Measurements from ENCODE around the gene MED8. TPM values are rescaled to one million over a fixed set of nuclear protein-coding genes. Genes with fewer than 3 reads are reported as not detected.

The MED8 gene
- total and polyA plus RNA-seq, 4 donors = 28.9 to 34.9 (median 32.4) TPM

- intact Hi-C loops (cut with DNase I) = no loop called here
- Histone ChIP-seq H3K36me3 (ENCODE audit: control insufficient read depth in 1 of 2, insufficient read depth in 2 of 2, low read length in 1 of 2) (peaks cover 13 to 14% of the 10 kb centered on the region in 2 donors), H3K27ac (ENCODE audit: low read depth in 1 of 2, low read length in 2 of 2) (no peak overlapping the region), H3K4me3 (ENCODE audit: low read length in 2 of 2) (no peak overlapping the region), H3K4me1 (ENCODE audit: control insufficient read depth in 1 of 2, insufficient read depth in 2 of 2, low read length in 2 of 2) (no peaks in the 10 kb centered on the region), H3K27me3 (ENCODE audit: control insufficient read depth in 1 of 2, insufficient read depth in 2 of 2, low read length in 1 of 2) (no peaks in the 10 kb centered on the region), H3K9me3 (ENCODE audit: control insufficient read depth, low read length) (no peaks in the 10 kb centered on the region)
- DNase-seq (peak; percentile 36 to 38), ATAC-seq (ENCODE audit: low FRiP score) (no peak)
- WGBS, 2 donors = 85 to 86% methylated on average over 7 of the region's 7 CpGs
Measured at GRCh38 chr1:43434256-43434655, 44.7 kb upstream of the MED8 start.

GRCh38 chr1:43432907-43433306 is 43.3 kb upstream of the MED8 start:
- DNase-seq (peak; percentile 18 to 61), ATAC-seq (ENCODE audit: low FRiP score) (no peak)
- no peaks in the 10 kb centered on the region for H3K27me3 ChIP-seq (ENCODE audit: control insufficient read depth in 1 of 2, insufficient read depth in 2 of 2, low read length in 1 of 2)
- peaks cover 13 to 18% of the 10 kb centered on the region in 2 donors for H3K36me3 ChIP-seq (ENCODE audit: control insufficient read depth in 1 of 2, insufficient read depth in 2 of 2, low read length in 1 of 2)
- no peaks in the 10 kb centered on the region for H3K4me1 ChIP-seq (ENCODE audit: control insufficient read depth in 1 of 2, insufficient read depth in 2 of 2, low read length in 2 of 2)
- no peaks in the 10 kb centered on the region for H3K9me3 ChIP-seq (ENCODE audit: control insufficient read depth, low read length)
- WGBS, 2 donors = 89 to 96% methylated on average over 5 of the region's 5 CpGs
- intact Hi-C loops (cut with DNase I) = no loop called here
- H3K4me3 ChIP-seq (ENCODE audit: low read length in 2 of 2) = no peak overlapping the region
- H3K27ac ChIP-seq (ENCODE audit: low read depth in 1 of 2, low read length in 2 of 2) = no peak overlapping the region

GRCh38 chr1:43432171-43432860 is 42.7 kb upstream of the MED8 start:
- Histone ChIP-seq H3K27me3 (ENCODE audit: control insufficient read depth in 1 of 2, insufficient read depth in 2 of 2, low read length in 1 of 2) (no peaks in the 10 kb centered on the region), H3K27ac (ENCODE audit: low read depth in 1 of 2, low read length in 2 of 2) (no peak overlapping the region), H3K4me1 (ENCODE audit: control insufficient read depth in 1 of 2, insufficient read depth in 2 of 2, low read length in 2 of 2) (no peaks in the 10 kb centered on the region), H3K36me3 (ENCODE audit: control insufficient read depth in 1 of 2, insufficient read depth in 2 of 2, low read length in 1 of 2) (peaks cover 13 to 18% of the 10 kb centered on the region in 2 donors), H3K4me3 (ENCODE audit: low read length in 2 of 2) (no peak overlapping the region), H3K9me3 (ENCODE audit: control insufficient read depth, low read length) (no peaks in the 10 kb centered on the region)
- 88 to 89% methylated on average over 9 of the region's 9 CpGs for WGBS, 2 donors
- DNase-seq (peak in 1 of 2 donors; percentile 65), ATAC-seq (ENCODE audit: low FRiP score) (no peak)
- intact Hi-C loops (cut with DNase I) = no loop called here

DNA sequence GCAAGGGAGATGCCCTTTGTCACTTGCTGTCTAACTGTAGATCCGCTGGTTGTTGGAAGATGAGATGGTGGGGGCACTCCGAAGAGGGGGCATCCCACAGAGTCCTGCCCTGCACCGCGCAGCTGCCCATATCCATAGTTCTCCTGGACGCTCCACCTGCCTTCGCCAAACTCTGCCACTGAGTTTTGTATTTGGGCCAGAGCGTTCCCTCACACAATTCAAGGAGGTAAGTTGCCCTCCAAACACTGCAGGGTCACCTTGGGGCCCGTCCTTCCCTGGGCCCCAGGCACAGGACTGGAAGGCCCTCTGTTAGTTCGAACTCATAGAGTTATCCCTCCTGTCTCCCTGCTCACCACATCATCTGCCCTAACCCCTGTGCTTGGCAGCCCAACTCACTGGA is 42.1 kb upstream of the MED8 start:
- H3K4me3 ChIP-seq (ENCODE audit: low read length in 2 of 2) = no peak overlapping the region
- no peaks in the 10 kb centered on the region for H3K9me3 ChIP-seq (ENCODE audit: control insufficient read depth, low read length)
- no peaks in the 10 kb centered on the region for H3K4me1 ChIP-seq (ENCODE audit: control insufficient read depth in 1 of 2, insufficient read depth in 2 of 2, low read length in 2 of 2)
- H3K27me3 ChIP-seq (ENCODE audit: control insufficient read depth in 1 of 2, insufficient read depth in 2 of 2, low read length in 1 of 2) = no peaks in the 10 kb centered on the region
- peaks cover 13 to 18% of the 10 kb centered on the region in 2 donors for H3K36me3 ChIP-seq (ENCODE audit: control insufficient read depth in 1 of 2, insufficient read depth in 2 of 2, low read length in 1 of 2)
- WGBS, 2 donors = 95 to 96% methylated on average over 9 of the region's 9 CpGs
- intact Hi-C loops (cut with DNase I) = no loop called here
- ATAC-seq (ENCODE audit: low FRiP score) = no peak
- H3K27ac ChIP-seq (ENCODE audit: low read depth in 1 of 2, low read length in 2 of 2) = no peak overlapping the region
- DNase-seq = peak in 1 of 2 donors; percentile 60

- no peak for ATAC-seq (ENCODE audit: low FRiP score)
- intact Hi-C loops (cut with DNase I) = no loop called here
- Histone ChIP-seq H3K36me3 (ENCODE audit: control insufficient read depth in 1 of 2, insufficient read depth in 2 of 2, low read length in 1 of 2) (peaks cover 13 to 18% of the 10 kb centered on the region in 2 donors), H3K4me1 (ENCODE audit: control insufficient read depth in 1 of 2, insufficient read depth in 2 of 2, low read length in 2 of 2) (no peaks in the 10 kb centered on the region), H3K9me3 (ENCODE audit: control insufficient read depth, low read length) (no peaks in the 10 kb centered on the region), H3K27ac (ENCODE audit: low read depth in 1 of 2, low read length in 2 of 2) (no peak overlapping the region), H3K27me3 (ENCODE audit: control insufficient read depth in 1 of 2, insufficient read depth in 2 of 2, low read length in 1 of 2) (no peaks in the 10 kb centered on the region), H3K4me3 (ENCODE audit: low read length in 2 of 2) (no peak overlapping the region)
- DNase-seq = peak in 1 of 2 donors; percentile 35
- 95 to 96% methylated on average over 5 of the region's 5 CpGs for WGBS, 2 donors
Measured at GRCh38 chr1:43430831-43431230, 41.2 kb upstream of the MED8 start.

- Histone ChIP-seq H3K9me3 (ENCODE audit: control insufficient read depth, low read length) (no peaks in the 10 kb centered on the region), H3K27ac (ENCODE audit: low read depth in 1 of 2, low read length in 2 of 2) (no peak overlapping the region), H3K36me3 (ENCODE audit: control insufficient read depth in 1 of 2, insufficient read depth in 2 of 2, low read length in 1 of 2) (peaks cover 10 to 21% of the 10 kb centered on the region in 2 donors), H3K4me1 (ENCODE audit: control insufficient read depth in 1 of 2, insufficient read depth in 2 of 2, low read length in 2 of 2) (no peaks in the 10 kb centered on the region), H3K4me3 (ENCODE audit: low read length in 2 of 2) (no peak overlapping the region), H3K27me3 (ENCODE audit: control insufficient read depth in 1 of 2, insufficient read depth in 2 of 2, low read length in 1 of 2) (no peaks in the 10 kb centered on the region)
- intact Hi-C loops (cut with DNase I) = no loop called here
- ATAC-seq (ENCODE audit: low FRiP score) = no peak
- DNase-seq = peak in 1 of 2 donors; percentile 47
- 86% methylated on average over 9 of the region's 9 CpGs for WGBS, 2 donors
Measured at GRCh38 chr1:43427941-43428340, 38.3 kb upstream of the MED8 start.

DNA sequence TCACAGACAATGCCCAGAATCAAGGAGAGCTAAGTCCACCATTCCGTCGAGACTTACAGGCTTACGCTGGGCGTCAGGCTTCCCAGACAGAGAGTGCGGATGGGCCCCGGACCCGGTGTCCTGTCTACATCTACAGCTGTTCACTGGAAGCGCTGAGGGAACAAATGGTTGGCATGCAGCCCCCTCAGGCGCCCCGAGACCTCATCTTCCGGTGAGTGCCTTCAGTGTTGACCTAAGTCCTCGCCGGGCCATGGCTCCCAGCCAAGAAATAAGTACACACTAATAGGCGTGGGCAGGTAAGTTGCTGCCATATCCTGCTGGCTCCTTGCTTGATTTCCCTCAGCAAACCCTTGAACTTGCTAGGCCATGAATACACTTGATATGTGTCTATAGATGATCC is 37.9 kb upstream of the MED8 start:
- H3K9me3 ChIP-seq (ENCODE audit: control insufficient read depth, low read length) = no peaks in the 10 kb centered on the region

DNA sequence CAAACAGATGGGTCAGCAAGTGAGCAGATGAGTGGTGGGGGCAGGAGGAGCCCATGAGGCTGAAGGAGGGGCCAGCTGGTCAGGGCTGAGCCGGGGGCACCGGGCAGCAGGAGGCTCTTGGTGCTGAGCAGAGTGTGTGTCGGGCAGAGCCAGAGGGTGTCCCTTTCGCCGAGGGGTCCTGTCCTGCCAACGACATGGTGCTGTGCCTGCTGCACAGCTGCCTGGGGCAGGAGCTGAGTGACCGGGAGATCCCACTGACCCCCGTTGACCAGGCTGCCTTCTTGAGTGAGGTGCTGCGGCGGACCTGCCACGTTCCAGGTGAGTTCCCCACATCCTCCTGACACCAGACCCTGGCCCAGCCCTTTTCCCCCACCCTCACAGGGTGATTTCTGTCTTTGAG is 36.6 kb upstream of the MED8 start:
- Histone ChIP-seq H3K4me3 (ENCODE audit: low read length in 2 of 2) (no peak overlapping the region), H3K27me3 (ENCODE audit: control insufficient read depth in 1 of 2, insufficient read depth in 2 of 2, low read length in 1 of 2) (no peaks in the 10 kb centered on the region), H3K4me1 (ENCODE audit: control insufficient read depth in 1 of 2, insufficient read depth in 2 of 2, low read length in 2 of 2) (no peaks in the 10 kb centered on the region), H3K27ac (ENCODE audit: low read depth in 1 of 2, low read length in 2 of 2) (no peak overlapping the region), H3K9me3 (ENCODE audit: control insufficient read depth, low read length) (no peaks in the 10 kb centered on the region), H3K36me3 (ENCODE audit: control insufficient read depth in 1 of 2, insufficient read depth in 2 of 2, low read length in 1 of 2) (peaks cover 4 to 30% of the 10 kb centered on the region in 2 donors)
- intact Hi-C loops (cut with DNase I) = no loop called here
- 87 to 89% methylated on average over 11 of the region's 11 CpGs for WGBS, 2 donors
- ATAC-seq (ENCODE audit: low FRiP score) (no peak), DNase-seq (peak in 1 of 2 donors; percentile 72)

More for the DNA sequence above, 37.9 kb upstream of the MED8 start:
- Histone ChIP-seq H3K4me1 (ENCODE audit: control insufficient read depth in 1 of 2, insufficient read depth in 2 of 2, low read length in 2 of 2) (no peaks in the 10 kb centered on the region), H3K36me3 (ENCODE audit: control insufficient read depth in 1 of 2, insufficient read depth in 2 of 2, low read length in 1 of 2) (peaks cover 8 to 21% of the 10 kb centered on the region in 2 donors), H3K27me3 (ENCODE audit: control insufficient read depth in 1 of 2, insufficient read depth in 2 of 2, low read length in 1 of 2) (no peaks in the 10 kb centered on the region), H3K4me3 (ENCODE audit: low read length in 2 of 2) (no peak overlapping the region), H3K27ac (ENCODE audit: low read depth in 1 of 2, low read length in 2 of 2) (no peak overlapping the region)
- no peak for ATAC-seq (ENCODE audit: low FRiP score)
- intact Hi-C loops (cut with DNase I) = no loop called here
- DNase-seq = peak in 1 of 2 donors; percentile 67
- WGBS, 2 donors = 85 to 87% methylated on average over 14 of the region's 14 CpGs

DNA sequence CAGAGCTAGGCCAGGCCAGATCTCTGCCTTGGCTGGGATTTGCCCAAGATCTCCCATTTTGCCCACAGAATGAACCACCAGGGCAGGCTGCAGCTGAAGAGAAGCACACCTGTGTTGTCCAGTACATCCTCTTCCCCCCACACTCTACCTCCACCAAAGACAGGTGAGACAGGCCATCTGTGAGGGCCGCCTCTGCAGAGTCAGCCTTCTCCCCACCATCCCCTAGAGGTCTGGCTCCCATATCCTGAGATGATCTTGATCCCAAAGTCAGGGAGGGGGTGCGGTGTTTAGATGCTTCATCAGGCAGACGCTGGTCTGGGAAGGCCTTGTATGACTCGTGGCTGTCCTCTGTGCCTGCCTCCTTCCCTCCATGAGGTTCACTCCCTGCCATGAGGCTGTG is 35.4 kb upstream of the MED8 start:
- intact Hi-C loops (cut with DNase I) = no loop called here
- H3K27ac ChIP-seq (ENCODE audit: low read depth in 1 of 2, low read length in 2 of 2) = no peak overlapping the region
- DNase-seq (peak in 1 of 2 donors; percentile 63), ATAC-seq (ENCODE audit: low FRiP score) (no peak)
- no peaks in the 10 kb centered on the region for H3K27me3 ChIP-seq (ENCODE audit: control insufficient read depth in 1 of 2, insufficient read depth in 2 of 2, low read length in 1 of 2)
- 82 to 87% methylated on average over 4 of the region's 4 CpGs for WGBS, 2 donors
- peaks cover 4 to 30% of the 10 kb centered on the region in 2 donors for H3K36me3 ChIP-seq (ENCODE audit: control insufficient read depth in 1 of 2, insufficient read depth in 2 of 2, low read length in 1 of 2)
- H3K4me1 ChIP-seq (ENCODE audit: control insufficient read depth in 1 of 2, insufficient read depth in 2 of 2, low read length in 2 of 2) = no peaks in the 10 kb centered on the region
- no peaks in the 10 kb centered on the region for H3K9me3 ChIP-seq (ENCODE audit: control insufficient read depth, low read length)
- H3K4me3 ChIP-seq (ENCODE audit: low read length in 2 of 2) = no peak overlapping the region

Measured in aorta (tissue), 5 donors.